MG63 (cell line): ENCODE measurements around the gene DRAM2. TPM values are rescaled to one million over a fixed set of nuclear protein-coding genes. Genes with fewer than 3 reads are reported as not detected.

Experiments used
- DNase-seq: peaks from one replicate; pipeline ENCODE4 v3.0.0-alpha.2; 2020
- H3K27me3 ChIP-seq: fragments of 250-450 bp; sonication (Bioruptor Pico); 2 replicates; pipeline ENCODE4 v1.5.1; 2020; ENCODE audit warnings: mild to moderate bottlenecking, moderate library complexity
- H3K36me3 ChIP-seq: fragments of 250-450 bp; sonication (Bioruptor Pico); 2 replicates; pipeline ENCODE4 v1.5.1; 2020; ENCODE audit warnings: mild to moderate bottlenecking, moderate library complexity
- H3K4me3 ChIP-seq: fragments of 250-450 bp; sonication (Bioruptor Pico); 2 replicates; pipeline ENCODE4 v1.5.1; 2020; ENCODE audit warnings: mild to moderate bottlenecking, moderate library complexity
- H3K9me3 ChIP-seq: fragments of 250-450 bp; sonication (Bioruptor Pico); 2 replicates; pipeline ENCODE4 v1.5.1; 2020; ENCODE audit warnings: mild to moderate bottlenecking, moderate library complexity
- total RNA-seq: library from RNA; depleted of rRNA; stranded (reverse); fragments of >200 nt; shearing (Covaris generic); gene quantifications from 2 replicates; pipeline ENCODE4 v1.2.3, GENCODE V29; 2014; ENCODE audit warnings: low replicate concordance; rRNA removed

DRAM2 gene
- 56.9 and 73.4 TPM in 2 replicates for total RNA-seq

DNA sequence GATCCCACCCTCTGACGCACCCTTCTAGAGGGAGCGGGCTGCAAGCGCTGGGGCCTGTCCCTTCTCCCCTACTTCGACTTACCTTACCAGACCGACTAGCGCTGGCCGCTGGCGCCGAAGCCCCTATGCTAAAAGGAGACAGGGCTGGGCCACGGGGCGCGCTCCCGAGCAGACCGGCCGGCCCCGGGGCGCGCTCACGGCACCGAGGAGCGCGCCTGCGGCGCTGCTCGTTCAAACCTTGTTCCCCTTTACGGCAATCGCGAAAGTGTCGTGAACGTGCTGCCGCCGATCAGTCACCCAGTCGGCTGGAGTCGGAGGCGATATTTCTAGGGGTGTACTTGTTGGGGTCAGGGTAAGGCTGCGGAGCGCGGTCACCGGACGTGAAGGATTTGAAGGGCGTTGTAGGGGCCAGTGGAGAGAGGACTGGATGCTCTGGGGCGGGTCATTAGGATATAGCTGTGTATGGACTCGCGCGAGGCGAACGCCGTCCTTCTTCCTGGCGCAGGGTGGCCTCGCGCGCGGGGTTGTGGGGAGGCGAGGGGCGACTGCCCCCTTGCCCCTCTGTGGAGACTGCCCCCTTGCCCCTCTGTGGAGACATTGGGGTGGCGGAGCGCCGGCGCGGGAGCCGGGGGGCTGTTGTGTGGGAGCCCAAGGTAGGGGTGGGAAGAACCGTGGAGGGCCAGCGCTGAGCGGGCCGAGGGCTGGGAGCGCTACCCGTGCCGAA lies at the start of gene DRAM2, which contains the start of gene CEPT1:
TSS of gene DRAM2 (minus strand) at position 138 of the 724 bp plus-strand sequence. CDS start 8,539 bp downstream, outside the sequence.
TSS of gene CEPT1 (plus strand) at position 268 of the 724 bp plus-strand sequence. CDS start 7,492 bp downstream, outside the sequence.
- Histone ChIP-seq H3K36me3 (peaks cover 23% of the 10 kb centered on the region), H3K27me3 (no peaks in the 10 kb centered on the region), H3K9me3 (no peaks in the 10 kb centered on the region), H3K4me3 (peak within 1 kb of the TSS; percentile 95)
- DNase-seq = peak; percentile 100

DNA sequence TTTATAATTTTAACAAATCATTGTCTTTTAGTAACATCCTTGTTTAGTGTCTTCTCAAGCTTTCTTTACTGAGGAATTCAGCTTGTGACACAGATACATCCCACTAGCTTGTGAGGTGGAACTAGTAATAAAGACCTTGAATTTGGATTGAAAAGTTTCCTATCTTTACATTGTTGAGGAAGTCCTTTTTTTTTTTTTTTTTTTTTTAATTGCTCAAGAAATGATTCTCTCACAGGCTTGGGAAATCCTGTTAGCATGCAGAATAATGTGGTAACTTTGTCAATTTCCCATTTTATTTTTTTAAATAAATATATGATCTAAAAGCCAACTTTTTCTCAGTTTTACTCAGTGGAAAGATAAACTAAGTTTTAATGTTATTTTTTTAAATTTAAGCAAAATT lies 44.8 kb upstream of the DRAM2 start:
- Histone ChIP-seq H3K27me3 (no peaks in the 10 kb centered on the region), H3K4me3 (no peak overlapping the region), H3K9me3 (no peaks in the 10 kb centered on the region), H3K36me3 (peaks cover 67% of the 10 kb centered on the region)
- no peak for DNase-seq

DNA sequence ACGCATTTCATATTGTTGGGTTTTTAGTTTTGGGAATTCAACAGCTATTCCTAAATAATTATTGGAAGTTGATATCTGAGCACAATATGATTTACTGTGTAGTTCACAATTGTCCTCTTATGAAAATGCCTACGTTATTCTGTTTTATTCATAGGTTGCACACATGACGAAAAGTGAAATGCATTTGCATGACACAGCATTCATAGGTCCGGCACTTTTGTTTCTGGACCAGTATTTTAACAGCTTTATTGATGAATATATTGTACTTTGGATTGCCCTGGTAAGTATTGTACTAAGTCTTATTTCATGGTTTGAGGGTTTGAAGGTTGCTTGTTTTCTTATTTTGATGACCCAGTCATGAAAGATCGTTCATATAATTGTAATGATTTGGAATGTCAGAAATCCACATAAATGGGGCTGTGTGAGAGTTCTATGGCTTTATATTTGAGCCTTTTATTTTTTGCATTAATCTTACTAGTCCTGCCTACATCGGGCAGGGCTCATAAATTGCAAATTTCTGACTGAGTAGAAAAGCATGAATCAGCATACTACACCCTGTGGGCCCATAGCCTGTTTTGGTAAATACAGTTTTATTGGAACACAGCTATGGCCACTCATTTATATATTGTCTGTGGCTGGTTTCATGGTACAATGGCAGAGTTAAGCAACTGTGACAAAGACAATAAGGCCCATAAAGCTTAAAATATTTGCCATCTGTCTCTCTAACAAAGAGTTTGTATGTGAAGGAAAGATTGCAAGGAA lies 43.6 kb upstream of the DRAM2 start:
- no peak for DNase-seq
- Histone ChIP-seq H3K4me3 (no peak overlapping the region), H3K9me3 (no peaks in the 10 kb centered on the region), H3K36me3 (peaks cover 64% of the 10 kb centered on the region), H3K27me3 (no peaks in the 10 kb centered on the region)

DNA sequence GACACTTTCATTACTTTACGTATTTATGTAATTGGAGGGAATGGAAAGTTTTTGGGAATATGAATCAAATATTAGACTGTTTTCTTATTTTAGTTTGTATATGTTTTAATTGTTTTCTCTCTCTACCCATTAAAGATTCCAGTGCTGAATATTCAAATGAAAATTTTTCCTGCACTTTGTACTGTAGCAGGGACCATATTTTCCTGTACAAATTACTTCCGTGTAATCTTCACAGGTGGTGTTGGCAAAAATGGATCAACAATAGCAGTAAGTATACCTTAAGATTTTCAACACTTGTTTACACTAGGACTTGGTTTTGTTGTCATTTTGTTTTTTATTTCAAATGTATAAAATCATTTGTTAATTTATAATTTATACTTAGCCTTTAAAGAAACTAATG lies 42.2 kb upstream of the DRAM2 start:
- no peak overlapping the region for H3K4me3 ChIP-seq
- no peak for DNase-seq
- peaks cover 58% of the 10 kb centered on the region for H3K36me3 ChIP-seq
- no peaks in the 10 kb centered on the region for H3K9me3 ChIP-seq
- H3K27me3 ChIP-seq = no peaks in the 10 kb centered on the region

DNA sequence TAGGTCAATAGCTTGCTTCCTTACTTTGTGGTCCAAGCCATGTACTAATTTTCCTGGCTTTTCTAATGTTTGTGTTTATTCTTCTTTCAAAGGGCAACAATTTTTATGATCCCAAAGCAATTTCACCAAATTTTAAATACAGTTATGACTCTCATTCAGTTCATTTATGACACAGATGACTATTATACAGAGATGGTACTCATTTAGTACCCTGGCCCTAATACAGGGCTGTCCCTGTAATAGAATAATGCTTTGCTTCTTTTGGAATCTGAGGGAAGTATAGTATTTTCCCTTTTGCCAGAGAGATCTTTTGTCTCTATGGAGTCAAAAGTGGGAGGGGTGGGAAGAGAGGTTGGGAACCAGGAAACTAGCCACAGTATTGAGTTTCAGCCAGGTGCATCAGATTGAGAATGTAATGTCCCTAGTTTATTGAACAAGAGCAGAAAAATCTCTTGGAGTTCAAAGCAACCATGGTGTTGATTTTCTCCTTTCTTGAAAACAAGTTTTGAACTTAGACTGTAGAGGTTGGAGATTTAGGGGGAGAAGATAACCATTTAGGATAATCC lies 40.2 kb upstream of the DRAM2 start:
- Histone ChIP-seq H3K36me3 (peaks cover 61% of the 10 kb centered on the region), H3K9me3 (no peaks in the 10 kb centered on the region), H3K27me3 (no peaks in the 10 kb centered on the region), H3K4me3 (no peak overlapping the region)
- no peak for DNase-seq

DNA sequence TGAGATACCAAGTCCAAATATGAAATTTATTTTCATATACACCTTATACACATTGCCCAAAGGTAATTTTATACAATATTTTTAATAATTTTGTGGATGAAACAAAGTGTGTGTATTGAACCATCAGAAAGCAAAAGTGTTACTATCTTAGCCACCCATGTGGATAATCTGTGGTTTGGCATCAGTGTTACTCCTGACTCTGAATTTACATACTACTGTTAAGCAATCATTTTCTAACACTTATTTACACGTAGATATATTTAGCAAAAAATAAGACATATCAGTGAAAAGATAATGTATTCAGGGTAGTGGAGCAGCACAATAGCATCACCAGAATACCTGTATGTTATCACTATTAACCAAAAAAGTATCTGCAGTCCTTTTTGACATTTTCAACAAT lies 36.8 kb upstream of the DRAM2 start:
- peaks cover 56% of the 10 kb centered on the region for H3K36me3 ChIP-seq
- no peaks in the 10 kb centered on the region for H3K9me3 ChIP-seq
- H3K4me3 ChIP-seq = no peak overlapping the region
- no peaks in the 10 kb centered on the region for H3K27me3 ChIP-seq
- no peak for DNase-seq

DNA sequence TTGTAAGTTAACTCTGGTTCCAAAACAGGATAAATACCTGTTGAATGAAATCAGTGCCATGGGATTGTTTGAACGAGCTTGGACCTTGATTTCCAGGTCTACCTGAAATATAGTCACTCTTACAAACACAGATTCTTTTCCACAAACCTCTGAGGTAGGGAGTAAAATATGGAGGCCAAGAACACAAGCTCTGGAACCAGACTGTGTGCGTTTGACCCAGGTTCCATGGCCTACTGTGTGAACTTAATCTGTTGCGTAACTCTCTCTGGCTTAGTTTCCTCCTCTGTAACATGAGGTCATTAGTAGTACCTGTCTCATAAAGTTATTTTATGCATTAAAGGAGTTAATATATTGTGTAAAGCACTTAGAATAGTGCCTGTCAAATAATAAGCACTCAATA lies 35.5 kb upstream of the DRAM2 start:
- Histone ChIP-seq H3K9me3 (no peaks in the 10 kb centered on the region), H3K4me3 (no peak overlapping the region), H3K27me3 (no peaks in the 10 kb centered on the region), H3K36me3 (peaks cover 53% of the 10 kb centered on the region)
- no peak for DNase-seq

DNA sequence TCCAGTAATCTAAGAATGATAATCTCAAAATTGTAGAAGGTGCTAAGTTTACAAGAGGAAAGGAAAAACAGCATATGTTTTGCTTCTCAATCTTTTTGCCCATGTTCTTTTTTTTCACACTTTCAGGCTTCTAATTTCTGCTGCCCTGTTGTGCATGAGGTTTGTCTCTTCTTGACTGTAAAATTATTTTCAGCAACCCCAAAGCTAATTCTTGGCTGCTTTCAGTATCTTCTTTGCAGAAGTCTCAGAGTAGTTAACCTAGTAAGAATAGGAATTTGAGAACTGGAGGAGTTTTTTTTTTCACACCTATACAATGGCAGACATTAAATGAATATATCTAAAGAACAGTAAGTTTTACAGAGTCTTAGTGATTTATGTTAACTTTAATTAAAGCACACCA lies 34.2 kb upstream of the DRAM2 start:
- peaks cover 55% of the 10 kb centered on the region for H3K36me3 ChIP-seq
- H3K27me3 ChIP-seq = no peaks in the 10 kb centered on the region
- no peak overlapping the region for H3K4me3 ChIP-seq
- H3K9me3 ChIP-seq = no peaks in the 10 kb centered on the region
- DNase-seq = no peak

DNA sequence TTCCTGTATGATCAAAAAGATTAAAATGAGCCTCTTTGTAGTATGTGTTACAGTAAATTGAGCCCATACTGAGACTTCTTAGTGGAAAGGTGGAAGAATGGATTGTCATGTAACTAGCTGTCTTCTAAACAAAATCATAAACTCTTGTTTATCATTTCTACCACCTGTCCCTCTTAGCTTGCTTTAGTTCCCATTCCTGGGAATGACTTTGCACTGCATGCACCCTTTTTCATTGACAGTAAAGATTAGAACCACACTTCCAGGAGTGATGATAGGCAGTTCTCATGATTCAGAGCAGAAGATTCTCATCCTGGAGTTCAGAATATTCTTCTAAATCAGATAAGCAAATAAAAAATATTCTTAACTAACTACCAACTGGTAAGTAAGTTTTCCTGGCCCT lies 32.6 kb upstream of the DRAM2 start:
- Histone ChIP-seq H3K4me3 (no peak overlapping the region), H3K27me3 (no peaks in the 10 kb centered on the region), H3K9me3 (no peaks in the 10 kb centered on the region), H3K36me3 (peaks cover 52% of the 10 kb centered on the region)
- no peak for DNase-seq

DNA sequence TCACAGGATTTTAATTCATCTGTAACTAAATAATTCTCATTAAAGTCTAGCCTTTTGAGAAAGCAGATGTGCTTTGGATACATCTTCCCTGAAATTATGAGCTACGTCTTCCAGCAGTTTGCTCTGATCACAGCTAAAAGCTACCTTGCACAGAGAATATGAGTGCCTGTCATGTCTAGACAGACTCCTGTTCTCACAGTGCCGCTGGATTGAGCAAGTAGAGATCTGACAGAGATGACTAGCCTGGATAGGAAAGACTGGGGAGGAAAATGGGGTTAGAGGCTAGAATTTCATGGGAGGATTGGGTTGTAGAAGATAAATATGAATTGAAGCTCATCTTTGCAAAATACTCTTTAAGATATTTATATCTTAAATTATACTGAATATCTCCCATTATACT lies 24.3 kb upstream of the DRAM2 start:
- no peaks in the 10 kb centered on the region for H3K9me3 ChIP-seq
- H3K27me3 ChIP-seq = no peaks in the 10 kb centered on the region
- DNase-seq = no peak
- no peak overlapping the region for H3K4me3 ChIP-seq
- H3K36me3 ChIP-seq = peaks cover 46% of the 10 kb centered on the region

DNA sequence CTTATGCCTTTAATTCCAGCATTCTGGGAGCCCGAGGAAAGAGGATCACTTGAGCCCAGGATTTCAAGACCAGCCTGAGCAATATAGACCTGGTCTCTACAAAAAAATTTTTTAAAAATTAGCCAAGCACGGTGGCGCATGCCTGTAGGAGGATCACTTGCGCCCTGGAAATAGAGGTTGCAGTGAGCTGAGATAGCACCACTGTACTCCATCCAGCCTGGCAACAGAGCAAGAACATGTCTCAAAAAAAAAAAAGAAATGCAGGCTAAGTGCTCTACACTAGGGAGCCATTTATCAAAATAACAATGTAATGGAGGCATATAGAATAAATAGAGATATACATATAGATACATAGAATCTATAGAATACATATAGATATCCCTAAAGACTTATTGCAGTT lies 23.5 kb upstream of the DRAM2 start:
- no peak for DNase-seq
- Histone ChIP-seq H3K9me3 (no peaks in the 10 kb centered on the region), H3K4me3 (no peak overlapping the region), H3K27me3 (no peaks in the 10 kb centered on the region), H3K36me3 (peaks cover 43% of the 10 kb centered on the region)

DNA sequence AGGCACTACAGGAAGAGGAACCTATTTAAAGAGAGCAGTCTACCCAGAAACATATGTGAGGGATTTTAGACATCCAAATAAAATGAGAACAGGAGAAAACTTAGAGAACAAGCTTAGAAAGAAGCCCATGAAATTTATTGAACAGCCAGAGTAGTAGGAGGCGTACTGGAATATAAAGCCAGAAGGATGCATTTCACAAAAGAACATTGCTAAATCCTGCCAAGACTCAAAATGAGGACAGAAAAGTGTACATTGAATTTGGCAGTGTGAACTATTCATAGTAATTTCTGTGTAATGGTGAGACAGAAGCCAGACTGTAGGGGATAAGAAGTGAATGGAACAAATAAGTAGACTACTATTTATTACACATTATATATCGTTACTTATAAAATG lies 22.6 kb upstream of the DRAM2 start:
- H3K36me3 ChIP-seq = peaks cover 45% of the 10 kb centered on the region
- H3K4me3 ChIP-seq = no peak overlapping the region
- no peaks in the 10 kb centered on the region for H3K9me3 ChIP-seq
- no peaks in the 10 kb centered on the region for H3K27me3 ChIP-seq
- DNase-seq = no peak

DNA sequence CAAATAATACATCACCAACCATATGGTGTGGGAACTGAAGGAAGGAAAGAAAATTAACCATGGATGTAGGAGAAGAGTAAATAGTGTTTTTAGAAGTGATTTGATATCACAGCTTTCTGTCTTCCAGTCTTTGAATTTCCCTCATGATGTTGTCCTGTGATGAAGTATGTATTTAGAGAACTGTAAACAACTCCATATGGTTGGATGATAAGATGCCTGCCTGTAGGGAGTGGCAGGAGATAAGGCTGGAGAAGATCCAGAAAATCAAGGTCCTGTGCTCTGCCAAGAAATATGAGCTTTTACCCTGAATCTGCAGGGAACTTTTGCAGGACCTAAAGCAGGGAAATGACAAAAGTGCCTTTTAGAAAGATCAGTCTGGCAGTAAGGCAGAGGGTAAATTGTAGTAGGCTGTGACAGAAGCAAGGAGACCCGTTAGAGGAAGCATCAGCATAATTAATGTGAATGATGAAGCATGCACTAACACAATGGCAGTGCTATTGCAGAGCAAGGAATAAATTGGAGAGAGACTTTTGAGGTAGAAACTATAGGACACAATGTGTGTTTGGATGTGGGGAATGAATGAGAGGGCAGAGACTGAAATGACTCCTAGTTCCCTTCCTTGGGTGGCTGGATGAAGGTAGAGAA lies 22.1 kb upstream of the DRAM2 start:
- H3K9me3 ChIP-seq = no peaks in the 10 kb centered on the region
- peaks cover 47% of the 10 kb centered on the region for H3K36me3 ChIP-seq
- no peak overlapping the region for H3K4me3 ChIP-seq
- H3K27me3 ChIP-seq = no peaks in the 10 kb centered on the region
- no peak for DNase-seq

DNA sequence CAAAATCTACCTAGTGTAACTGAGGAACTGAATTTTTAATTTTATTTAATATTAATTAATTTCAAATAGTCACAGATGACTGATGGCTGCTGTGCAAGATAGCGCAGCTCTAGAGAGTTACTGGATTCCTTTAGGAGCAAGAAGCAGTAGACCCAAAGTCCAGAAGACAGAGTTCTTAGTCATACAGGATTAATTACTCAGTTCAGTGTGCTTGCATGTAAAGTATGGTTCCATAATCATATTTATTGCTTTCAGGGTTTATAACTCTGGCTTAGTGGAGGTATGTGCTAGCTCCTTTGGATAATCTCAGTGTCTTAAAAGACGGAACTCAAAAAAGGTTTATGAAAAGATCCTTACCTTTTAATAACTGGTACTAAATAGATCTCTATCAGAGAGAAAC lies 17.5 kb upstream of the DRAM2 start:
- Histone ChIP-seq H3K27me3 (no peaks in the 10 kb centered on the region), H3K4me3 (no peak overlapping the region), H3K9me3 (peaks cover 4% of the 10 kb centered on the region; the same call in 1 of the 2 replicates), H3K36me3 (peaks cover 80% of the 10 kb centered on the region)
- no peak for DNase-seq

DNA sequence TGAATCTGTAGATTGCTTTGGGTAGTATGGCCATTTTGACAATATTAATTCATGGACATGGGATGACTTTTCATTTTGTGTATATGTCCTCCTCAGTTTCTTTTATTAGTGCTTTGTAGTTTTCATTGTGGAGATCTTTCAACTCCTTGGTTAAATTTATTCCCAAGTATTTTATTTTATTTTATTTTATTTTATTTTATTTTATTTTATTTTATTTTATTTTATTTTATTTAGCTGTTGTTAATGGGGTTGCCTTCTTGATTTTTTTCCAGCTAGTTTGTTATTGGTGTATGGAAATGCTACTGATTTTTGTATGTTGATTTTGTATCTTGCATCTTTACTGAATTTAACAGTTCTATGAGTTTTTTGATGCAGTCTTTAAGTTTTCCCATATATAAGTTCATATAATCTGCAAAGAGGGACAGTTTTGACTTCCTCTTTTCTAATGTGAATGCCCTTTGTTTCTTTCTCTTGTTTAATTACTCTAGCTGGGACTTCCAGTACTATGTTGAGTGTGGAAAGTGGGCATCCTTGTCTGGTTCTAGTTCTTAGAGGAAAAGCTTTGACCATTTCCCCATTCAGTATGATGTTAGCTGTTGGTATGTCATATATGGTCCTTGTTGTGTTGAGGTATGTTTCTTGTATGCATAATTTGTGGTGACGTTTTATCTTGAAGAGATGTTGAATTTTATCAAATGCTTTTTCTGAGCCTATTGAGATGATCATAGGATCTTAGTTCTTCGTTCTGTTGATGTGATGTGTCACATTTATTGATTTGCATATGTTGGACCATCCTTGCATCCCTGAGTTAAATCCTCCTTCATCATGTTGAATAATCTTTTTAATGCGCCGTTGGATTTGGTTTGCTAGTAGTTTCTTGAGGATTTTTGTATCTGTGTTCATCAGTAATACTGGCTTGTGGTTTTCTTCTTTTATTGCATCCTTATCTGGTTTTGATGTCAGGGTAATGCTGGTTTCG lies 14.4 kb upstream of the DRAM2 start:
- no peak for DNase-seq
- H3K9me3 ChIP-seq = peaks cover 4% of the 10 kb centered on the region; the same call in 1 of the 2 replicates
- peaks cover 81% of the 10 kb centered on the region for H3K36me3 ChIP-seq
- H3K27me3 ChIP-seq = no peaks in the 10 kb centered on the region
- no peak overlapping the region for H3K4me3 ChIP-seq

DNA sequence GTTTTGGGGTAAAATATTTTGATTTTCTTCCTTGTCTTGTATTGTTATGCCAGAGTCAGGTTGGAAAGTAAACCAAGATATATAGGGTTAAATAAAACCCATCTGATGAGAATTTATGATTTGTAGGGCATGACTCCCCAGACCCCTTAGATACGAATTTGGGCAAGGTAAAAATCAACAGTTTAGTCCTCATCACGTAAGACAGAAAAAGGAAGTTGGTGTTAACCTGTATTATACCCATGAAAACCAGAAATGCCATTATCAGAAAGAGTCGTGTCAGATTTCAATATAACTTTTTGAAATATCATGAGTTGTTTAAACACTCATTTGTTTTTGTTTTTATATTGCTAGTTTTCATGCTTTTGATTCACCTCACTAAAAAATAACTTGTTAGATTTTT lies 11.9 kb upstream of the DRAM2 start:
- DNase-seq = no peak
- Histone ChIP-seq H3K36me3 (peaks cover 85% of the 10 kb centered on the region), H3K27me3 (no peaks in the 10 kb centered on the region), H3K4me3 (no peak overlapping the region), H3K9me3 (peaks cover 4% of the 10 kb centered on the region; the same call in 1 of the 2 replicates)
